ENCODE data around the gene PNPLA5. TPM values are rescaled to one million over a fixed set of nuclear protein-coding genes. Genes with fewer than 3 reads are reported as not detected.

Gene PNPLA5
- polyA plus RNA-seq, 3 donors: not detected

DNA sequence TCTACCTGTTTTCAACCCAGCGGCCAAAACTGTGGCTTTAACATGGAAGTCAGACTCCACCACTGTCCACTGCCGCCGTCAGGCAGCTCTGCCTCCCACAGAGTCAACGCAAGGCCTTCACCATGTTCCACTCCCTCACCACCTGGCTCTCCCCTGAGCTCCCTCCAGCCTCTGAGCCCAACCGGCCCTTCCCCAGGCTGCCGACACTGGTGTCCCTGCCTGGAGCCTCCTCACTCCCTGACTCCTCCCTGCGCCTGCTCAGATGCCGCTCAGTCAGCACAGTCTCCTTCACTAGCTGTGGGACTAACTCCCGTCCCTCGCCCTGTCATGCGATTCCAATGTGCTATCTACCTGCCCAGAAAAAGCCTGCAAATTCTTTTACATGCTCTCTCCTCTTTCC, 45.8 kb downstream of the PNPLA5 start:
- H3K9me3 Mint-ChIP-seq: no peaks in the 10 kb centered on the region
- Histone ChIP-seq H3K9ac (ENCODE audit: insufficient read depth, low read length, poor library complexity, severe bottlenecking) (no peak overlapping the region), H3K4me1 (ENCODE audit: control insufficient read depth in 1 of 2, insufficient read depth in 2 of 2, low read length in 2 of 2) (no peaks in the 10 kb centered on the region), H3K36me3 (replicated peaks in 1 of 2; ENCODE audit: control insufficient read depth in 1 of 2, insufficient read depth in 2 of 2, low read length in 2 of 2) (no peaks in the 10 kb centered on the region), H3K79me2 (ENCODE audit: insufficient read depth, low read length) (no peaks in the 10 kb centered on the region), H3K27me3 (ENCODE audit: control insufficient read depth in 2 of 2, insufficient read depth in 2 of 2, low read length in 2 of 2) (no peaks in the 10 kb centered on the region), H3K27ac (ENCODE audit: low read depth in 1 of 2, low read length in 2 of 2) (no peak overlapping the region), H4K20me1 (ENCODE audit: insufficient read depth, low read length) (no peaks in the 10 kb centered on the region), H3K4me2 (replicated peaks; ENCODE audit: extremely low read depth, low read length, poor library complexity, severe bottlenecking) (no peak overlapping the region), H3K4me3 (replicated peaks in 1 of 3; ENCODE audit: low read depth in 2 of 3, low read length in 3 of 3) (no peak overlapping the region), H3K9me3 (replicated peaks in 1 of 2; ENCODE audit: control insufficient read depth in 1 of 2, insufficient read depth in 1 of 2, low read length in 2 of 2) (no peaks in the 10 kb centered on the region), H2AFZ (ENCODE audit: insufficient read depth, low read depth, low read length, poor library complexity, severe bottlenecking) (no peak overlapping the region)
- no peak overlapping the region for H3K27ac Mint-ChIP-seq
- DNase-seq: no peak
- intact Hi-C loops (cut with micrococcal nuclease): no loop called here
- H3K4me3 Mint-ChIP-seq: no peak overlapping the region
- TF ChIP-seq, protein P1, sequence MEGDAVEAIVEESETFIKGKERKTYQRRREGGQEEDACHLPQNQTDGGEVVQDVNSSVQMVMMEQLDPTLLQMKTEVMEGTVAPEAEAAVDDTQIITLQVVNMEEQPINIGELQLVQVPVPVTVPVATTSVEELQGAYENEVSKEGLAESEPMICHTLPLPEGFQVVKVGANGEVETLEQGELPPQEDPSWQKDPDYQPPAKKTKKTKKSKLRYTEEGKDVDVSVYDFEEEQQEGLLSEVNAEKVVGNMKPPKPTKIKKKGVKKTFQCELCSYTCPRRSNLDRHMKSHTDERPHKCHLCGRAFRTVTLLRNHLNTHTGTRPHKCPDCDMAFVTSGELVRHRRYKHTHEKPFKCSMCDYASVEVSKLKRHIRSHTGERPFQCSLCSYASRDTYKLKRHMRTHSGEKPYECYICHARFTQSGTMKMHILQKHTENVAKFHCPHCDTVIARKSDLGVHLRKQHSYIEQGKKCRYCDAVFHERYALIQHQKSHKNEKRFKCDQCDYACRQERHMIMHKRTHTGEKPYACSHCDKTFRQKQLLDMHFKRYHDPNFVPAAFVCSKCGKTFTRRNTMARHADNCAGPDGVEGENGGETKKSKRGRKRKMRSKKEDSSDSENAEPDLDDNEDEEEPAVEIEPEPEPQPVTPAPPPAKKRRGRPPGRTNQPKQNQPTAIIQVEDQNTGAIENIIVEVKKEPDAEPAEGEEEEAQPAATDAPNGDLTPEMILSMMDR (IDR thresholded peaks at IDR 0.05): no peak
- H3K27me3 Mint-ChIP-seq (ENCODE audit: low read depth in 3 of 3): peaks cover 2 to 7% (median 3%) of the 10 kb centered on the region in 3 donors
- H3K4me1 Mint-ChIP-seq: no peaks in the 10 kb centered on the region
- no peaks in the 10 kb centered on the region for H3K36me3 Mint-ChIP-seq
- 94% methylated on average over 10 of the region's 11 CpGs for WGBS (ENCODE audit: insufficient coverage)

DNA sequence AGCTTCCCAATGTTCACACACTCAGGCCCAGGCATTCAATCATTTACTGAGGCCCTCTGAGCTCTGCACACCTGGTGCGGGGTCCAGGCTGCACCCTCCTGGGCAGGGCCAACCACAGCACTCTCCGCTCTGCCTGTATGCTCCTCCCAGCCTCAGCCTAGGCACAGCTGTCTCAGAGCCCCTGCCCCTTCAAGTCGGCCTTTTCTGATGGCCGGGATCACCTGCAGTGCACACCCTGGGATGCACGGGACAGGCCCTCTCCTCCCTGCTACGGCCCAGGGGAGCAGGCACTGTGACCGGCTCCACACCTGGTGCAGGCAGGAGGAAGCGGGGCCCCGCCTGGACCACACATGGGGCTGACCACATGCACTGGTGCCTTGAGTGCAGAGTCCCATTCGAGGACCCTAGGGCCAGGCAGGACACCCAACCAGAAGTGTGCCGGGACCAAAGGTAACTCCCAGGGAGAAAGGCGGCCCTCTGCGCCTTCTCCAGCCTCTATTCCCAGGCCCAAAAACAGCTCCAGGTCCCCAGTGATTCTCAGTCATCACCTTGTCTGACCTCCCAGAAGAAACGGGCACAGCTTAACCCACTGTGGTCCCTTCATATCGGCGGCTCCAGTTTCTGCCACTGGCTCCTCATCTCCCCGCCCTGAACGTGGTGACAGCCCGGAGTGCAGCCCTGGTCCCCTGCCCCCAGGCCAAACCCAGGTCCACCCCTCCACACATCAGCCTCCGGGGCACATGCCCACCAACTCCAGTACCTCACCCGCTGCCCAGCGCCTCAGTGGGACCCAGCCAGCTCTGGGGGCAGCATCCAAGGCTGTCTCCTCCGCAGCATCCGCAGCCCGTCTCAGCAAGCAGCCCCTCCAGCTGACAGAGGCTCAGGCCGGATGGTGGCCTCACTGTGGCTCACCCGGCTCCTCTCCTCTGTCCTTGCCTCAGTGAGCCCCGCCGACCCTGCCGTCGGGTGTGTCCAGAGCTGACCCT, 47.0 kb downstream of the PNPLA5 start:
- no peak overlapping the region for H3K27ac ChIP-seq (ENCODE audit: low read depth in 1 of 2, low read length in 2 of 2)
- no peak overlapping the region for H3K4me2 ChIP-seq (replicated peaks; ENCODE audit: extremely low read depth, low read length, poor library complexity, severe bottlenecking)
- Mint-ChIP-seq H3K4me1 (no peaks in the 10 kb centered on the region), H3K27ac (no peak overlapping the region), H3K4me3 (no peak overlapping the region), H3K36me3 (no peaks in the 10 kb centered on the region), H3K27me3 (ENCODE audit: low read depth in 3 of 3) (peaks cover 0 to 7% (median 2%) of the 10 kb centered on the region in 3 donors), H3K9me3 (no peaks in the 10 kb centered on the region)
- no peaks in the 10 kb centered on the region for H3K4me1 ChIP-seq (ENCODE audit: control insufficient read depth in 1 of 2, insufficient read depth in 2 of 2, low read length in 2 of 2)
- no peak overlapping the region for H3K9ac ChIP-seq (ENCODE audit: insufficient read depth, low read length, poor library complexity, severe bottlenecking)
- DNase-seq: no peak
- TF ChIP-seq, protein P1 (IDR thresholded peaks at IDR 0.05): no peak
- H3K9me3 ChIP-seq (replicated peaks in 1 of 2; ENCODE audit: control insufficient read depth in 1 of 2, insufficient read depth in 1 of 2, low read length in 2 of 2): no peaks in the 10 kb centered on the region
- no peaks in the 10 kb centered on the region for H3K36me3 ChIP-seq (replicated peaks in 1 of 2; ENCODE audit: control insufficient read depth in 1 of 2, insufficient read depth in 2 of 2, low read length in 2 of 2)
- no peaks in the 10 kb centered on the region for H4K20me1 ChIP-seq (ENCODE audit: insufficient read depth, low read length)
- WGBS (ENCODE audit: insufficient coverage): 90% methylated on average over 29 of the region's 31 CpGs
- no peaks in the 10 kb centered on the region for H3K79me2 ChIP-seq (ENCODE audit: insufficient read depth, low read length)
- intact Hi-C loops (cut with micrococcal nuclease): no loop called here
- no peak overlapping the region for H3K4me3 ChIP-seq (replicated peaks in 1 of 3; ENCODE audit: low read depth in 2 of 3, low read length in 3 of 3)
- H3K27me3 ChIP-seq (ENCODE audit: control insufficient read depth in 2 of 2, insufficient read depth in 2 of 2, low read length in 2 of 2): no peaks in the 10 kb centered on the region
- no peak overlapping the region for H2AFZ ChIP-seq (ENCODE audit: insufficient read depth, low read depth, low read length, poor library complexity, severe bottlenecking)

All from CD14-positive monocyte (primary cell).